Keratinocyte (primary cell): ENCODE results near the gene CLPX. TPM values are rescaled to one million over a fixed set of nuclear protein-coding genes. Genes with fewer than 3 reads are reported as not detected.

Source experiments
- DNase-seq: peaks from one replicate; pipeline ENCODE4 v3.0.0-alpha.2; 2011; ENCODE audit warnings: low read depth, missing footprints, low spot score
- FAIRE-seq: peaks from 2 replicates; lab custom pipeline; 2011; peaks lifted over from hg19 to GRCh38; lab: Jason Lieb, UNC
- H2AFZ ChIP-seq: 2 replicates; pipeline ENCODE4 v1.6.0; 2012; ENCODE audit warnings: low read length, control low read depth, inconsistent platforms; ENCODE audit not compliant: control insufficient read depth
- H3K27ac ChIP-seq: 2 replicates; pipeline ENCODE4 v1.5.1; 2011; ENCODE audit warnings: low read length; ENCODE audit not compliant: control insufficient read depth, insufficient read depth
- H3K27me3 ChIP-seq: 3 replicates; pipeline ENCODE4 v1.6.0; 2011; ENCODE audit warnings: low read length; ENCODE audit not compliant: control insufficient read depth, insufficient read depth; ENCODE audit errors: extremely low read depth
- H3K36me3 ChIP-seq, 2 experiments: 2 replicates in 1 of 2; 3 replicates in 1 of 2; pipeline ENCODE4 v1.5.1; 2011; ENCODE audit warnings: low read length in 2 of 2, mild to moderate bottlenecking in 1 of 2; ENCODE audit not compliant: control insufficient read depth in 2 of 2, insufficient read depth in 2 of 2; ENCODE audit errors: extremely low read depth in 1 of 2
- H3K4me1 ChIP-seq: 3 replicates; pipeline ENCODE4 v1.5.1; 2011; ENCODE audit warnings: low read length; ENCODE audit not compliant: control insufficient read depth, insufficient read depth; ENCODE audit errors: extremely low read depth
- H3K4me2 ChIP-seq: 3 replicates; pipeline ENCODE4 v1.6.0; 2011; ENCODE audit warnings: low read depth, low read length; ENCODE audit not compliant: control insufficient read depth, insufficient read depth; ENCODE audit errors: extremely low read depth
- H3K4me3 ChIP-seq, 3 experiments: fragments of 200-600 bp in 1 of 3; sonication (generic) in 1 of 3; 2 replicates in 2 of 3; 3 replicates in 1 of 3; pipeline ENCODE4 v1.5.1; 2011 to 2016; ENCODE audit warnings: low read length in 3 of 3, mild to moderate bottlenecking in 3 of 3, control low read depth in 2 of 3, inconsistent platforms in 1 of 3, low read depth in 1 of 3, mixed read lengths in 1 of 3, mixed run types in 1 of 3, moderate library complexity in 1 of 3; ENCODE audit not compliant: control insufficient read depth in 2 of 3, insufficient read depth in 2 of 3; ENCODE audit errors: extremely low read depth in 1 of 3
- H3K79me2 ChIP-seq: 2 replicates; pipeline ENCODE4 v1.6.0; 2012; ENCODE audit warnings: low read length; ENCODE audit not compliant: control insufficient read depth, insufficient read depth
- H3K9ac ChIP-seq: 3 replicates; pipeline ENCODE4 v1.6.0; 2011; ENCODE audit warnings: low read length; ENCODE audit not compliant: control insufficient read depth, insufficient read depth; ENCODE audit errors: extremely low read depth
- H3K9me1 ChIP-seq: 3 replicates; pipeline ENCODE4 v1.6.0; 2011; ENCODE audit warnings: low read length; ENCODE audit not compliant: control insufficient read depth, insufficient read depth; ENCODE audit errors: extremely low read depth
- H3K9me3 ChIP-seq: 2 replicates; pipeline ENCODE4 v1.5.1; 2012; ENCODE audit warnings: low read depth, low read length; ENCODE audit not compliant: control insufficient read depth
- H4K20me1 ChIP-seq: 3 replicates; pipeline ENCODE4 v1.6.0; 2011; ENCODE audit warnings: low read length; ENCODE audit not compliant: control insufficient read depth, insufficient read depth; ENCODE audit errors: extremely low read depth
- CTCF ChIP-seq, 3 experiments: IDR thresholded peaks in 1 of 3; conservative IDR thresholded peaks in 1 of 3; optimal IDR thresholded peaks in 1 of 3; 2 replicates in 2 of 3; 3 replicates in 1 of 3; pipeline versions ENCODE3 to v1.5.1; 2011; ENCODE audit warnings: low read length in 3 of 3, mild to moderate bottlenecking in 3 of 3, moderate library complexity in 2 of 3, control low read depth in 1 of 3, inconsistent platforms in 1 of 3; ENCODE audit not compliant: insufficient read depth in 2 of 3; ENCODE audit errors: extremely low read depth in 1 of 3
- EZH2 ChIP-seq: IDR thresholded peaks from one replicate; pipeline ENCODE4 v1.6.1; 2012; ENCODE audit warnings: inconsistent platforms, mild to moderate bottlenecking, low read length, moderate library complexity
- dilution Hi-C: fragments of 300-500 bp; cut with MboI; formaldehyde crosslinking; loops from one replicate; pipeline ENCODE4 v1.7.0; 2020; ENCODE audit warnings: low sequenced_read_pairs; ENCODE audit not compliant: extremely low pct_ligation_motif_present
- polyA plus RNA-seq, 5 experiments: library from polyadenylated mRNA; depleted of rRNA in 3 of 5; stranded (reverse) in 3 of 5; stranded (forward) in 1 of 5; unstranded in 1 of 5; fragments of >200 nt; gene quantifications; 1 replicate in 1 of 5; 2 replicates in 3 of 5; 3 replicates in 1 of 5; pipeline versions ENCODE4 v1.2.1 to v1.2.3, GENCODE V29; 2011 to 2012; ENCODE audit warnings: missing spikeins in 2 of 5, low read depth in 1 of 5, low replicate concordance in 1 of 5

CLPX gene
- polyA plus RNA-seq, 1 donor (not counting 4 experiments of a cell fraction or from before 2014, with no cell fraction given) = 51.5 TPM

- no peaks in the 10 kb centered on the region for H3K27me3 ChIP-seq
- dilution Hi-C loops = no loop called here
- H3K9ac ChIP-seq = no peak overlapping the region
- H4K20me1 ChIP-seq = no peaks in the 10 kb centered on the region
- no peak overlapping the region for H3K4me2 ChIP-seq
- H3K27ac ChIP-seq = no peak overlapping the region
- TF ChIP-seq CTCF (optimal IDR thresholded peaks at IDR 0.05 in 1 of 3, IDR thresholded peaks at IDR 0.05 in 1 of 3, conservative IDR thresholded peaks at IDR 0.05 in 1 of 3; ENCODE audit: extremely low read depth in 1 of 3, insufficient read depth in 2 of 3, low read length in 3 of 3) = no peak
- TF ChIP-seq EZH2 = no peak
- no peak overlapping the region for H3K4me3 ChIP-seq
- H3K9me3 ChIP-seq = no peaks in the 10 kb centered on the region
- H2AFZ ChIP-seq = no peak overlapping the region
- DNase-seq (no peak), FAIRE-seq (no peak)
- no peaks in the 10 kb centered on the region for H3K79me2 ChIP-seq
- H3K9me1 ChIP-seq = no peaks in the 10 kb centered on the region
- H3K4me1 ChIP-seq = no peaks in the 10 kb centered on the region
- H3K36me3 ChIP-seq = no peaks in the 10 kb centered on the region
Measured at GRCh38 chr15:65209701-65210643, 24.8 kb upstream of the CLPX start.

GRCh38 chr15:65208647-65209046, 23.5 kb upstream of the CLPX start:
- dilution Hi-C loops = no loop called here
- FAIRE-seq (no peak), DNase-seq (no peak)
- H3K27me3 ChIP-seq = no peaks in the 10 kb centered on the region
- no peak overlapping the region for H2AFZ ChIP-seq
- H3K4me2 ChIP-seq = no peak overlapping the region
- H3K9me3 ChIP-seq = no peaks in the 10 kb centered on the region
- no peak overlapping the region for H3K27ac ChIP-seq
- no peaks in the 10 kb centered on the region for H3K9me1 ChIP-seq
- no peak overlapping the region for H3K9ac ChIP-seq
- TF ChIP-seq EZH2 (no peak), CTCF (optimal IDR thresholded peaks at IDR 0.05 in 1 of 3, IDR thresholded peaks at IDR 0.05 in 1 of 3, conservative IDR thresholded peaks at IDR 0.05 in 1 of 3; ENCODE audit: extremely low read depth in 1 of 3, insufficient read depth in 2 of 3, low read length in 3 of 3) (no peak)
- no peaks in the 10 kb centered on the region for H4K20me1 ChIP-seq
- no peaks in the 10 kb centered on the region for H3K4me1 ChIP-seq
- H3K79me2 ChIP-seq = no peaks in the 10 kb centered on the region
- no peaks in the 10 kb centered on the region for H3K36me3 ChIP-seq
- no peak overlapping the region for H3K4me3 ChIP-seq
